Fibroblast of lung (primary cell): ENCODE data around the gene MBNL2.

Experiments
- CTCF ChIP-seq, 2 donors: IDR thresholded peaks in 1 of 2; conservative IDR thresholded peaks in 1 of 2; 1 replicate in 1 of 2; 2 replicates in 1 of 2; pipeline ENCODE4 v1.5.1; 2011 to 2012; ENCODE audit warnings: low read length in 2 of 2, control low read depth in 1 of 2, inconsistent platforms in 1 of 2, low read depth in 1 of 2, mild to moderate bottlenecking in 1 of 2
- EZH2 ChIP-seq: IDR thresholded peaks from 2 replicates; pipeline ENCODE4 v1.5.1; 2012; ENCODE audit warnings: low read length, control low read depth, mild to moderate bottlenecking; ENCODE audit errors: missing control alignments

GRCh38 chr13:97430296-97430695, 208.2 kb downstream of the MBNL2 start:
- TF ChIP-seq CTCF (conservative IDR thresholded peaks at IDR 0.05 in 1 of 2, IDR thresholded peaks at IDR 0.05 in 1 of 2; ENCODE audit: low read depth in 1 of 2, low read length in 2 of 2) = no peak
- TF ChIP-seq EZH2 = no peak
